Gastrocnemius medialis (tissue), 4 donors: Measurements from ENCODE around the gene ADGRV1. TPM values are rescaled to one million over a fixed set of nuclear protein-coding genes. Genes with fewer than 3 reads are reported as not detected.

Experiments used
- ATAC-seq, 2 donors: fragments of 150-250 bp; one replicate each; pipeline ENCODE4 v1.9.1; 2016
- DNase-seq, 2 donors: peaks; one replicate each; pipeline ENCODE4 v3.0.0-alpha.2; 2019
- H3K27ac ChIP-seq, 4 donors: fragments of 200-600 bp; sonication (generic); 1 replicate in 1 of 4; 2 replicates in 3 of 4; pipeline ENCODE4 v1.5.1; 2016 to 2018; ENCODE audit warnings: mild to moderate bottlenecking in 2 of 4, moderate library complexity in 1 of 4
- H3K27me3 ChIP-seq, 3 donors: fragments of 200-600 bp; sonication (generic) in 2 of 3; 1 replicate in 1 of 3; 2 replicates in 2 of 3; pipeline versions ENCODE4 v1.5.1 to v1.6.0; 2016 to 2019; ENCODE audit warnings: mild to moderate bottlenecking in 1 of 3, moderate library complexity in 1 of 3
- H3K36me3 ChIP-seq, 2 donors: fragments of 200-600 bp; sonication (generic) in 1 of 2; one replicate each; pipeline ENCODE4 v1.5.1; 2017 to 2018
- H3K4me1 ChIP-seq, 2 donors: fragments of 200-600 bp; sonication (generic) in 1 of 2; one replicate each; pipeline ENCODE4 v1.5.1; 2016 to 2017; ENCODE audit warnings: mild to moderate bottlenecking in 2 of 2
- H3K4me3 ChIP-seq, 4 donors: fragments of 200-600 bp; sonication (generic) in 3 of 4; 1 replicate in 1 of 4; 2 replicates in 3 of 4; pipeline ENCODE4 v1.5.1; 2016 to 2019; ENCODE audit warnings: mild to moderate bottlenecking in 2 of 4
- H3K9me3 ChIP-seq, 3 donors: fragments of 200-600 bp; sonication (generic) in 2 of 3; 1 replicate in 1 of 3; 2 replicates in 2 of 3; pipeline ENCODE4 v1.5.1; 2016 to 2019
- POLR2A ChIP-seq, 2 donors: fragments of 450-650 bp; IDR thresholded peaks; one replicate each; pipeline ENCODE4 v1.6.1; 2017; ENCODE audit warnings: antibody characterized with exemption in 2 of 2, mild to moderate bottlenecking in 2 of 2, moderate library complexity in 2 of 2
- in situ Hi-C, 4 donors: fragments of 200-750 bp; cut with MboI; loops; one replicate each; pipeline versions ENCODE4 v1.15.0 to v1.8.0; 2017; ENCODE audit warnings: low sequenced_read_pairs in 4 of 4
- intact Hi-C: fragments of 100-400 bp; cut with DNase I; formaldehyde crosslinking; loops from one replicate; pipeline ENCODE4 v1.15.1; 2023; ENCODE audit warnings: low total_unique reads
- total RNA-seq, 4 donors: library from RNA; depleted of rRNA; stranded (reverse); fragments of >200 nt; gene quantifications; one replicate each; pipeline versions ENCODE4 v1.1.0 to v1.2.3, GENCODE V29; 2016
- TF ChIP-seq, protein P1 (sequence below), 5 experiments: fragments of 450-650 bp in 3 of 5; fragments of 200-600 bp in 2 of 5; sonication (generic) in 2 of 5; IDR thresholded peaks in 4 of 5; conservative IDR thresholded peaks in 1 of 5; 1 replicate in 4 of 5; 2 replicates in 1 of 5; pipeline ENCODE4 v1.5.1; 2016 to 2019; ENCODE audit warnings: antibody characterized with exemption in 5 of 5, mild to moderate bottlenecking in 3 of 5, moderate library complexity in 3 of 5

Gene ADGRV1
- total RNA-seq, 4 donors from 2014 or later = 0.22 to 0.41 TPM; not detected in 2

GRCh38 chr5:91025449-91025848 is 466.9 kb downstream of the ADGRV1 start:
- H3K9me3 ChIP-seq = no peaks in the 10 kb centered on the region
- ATAC-seq = no peak
- peaks cover 22 to 30% of the 10 kb centered on the region in 2 donors for H3K4me1 ChIP-seq
- intact Hi-C loops (loop anchor here (1.0 kb wide), 1 partner anchor 24 kb away; no protein-coding TSS in a partner anchor), in situ Hi-C loops (no loop called here)
- H3K27me3 ChIP-seq = no peaks in the 10 kb centered on the region
- no peak for DNase-seq
- H3K4me3 ChIP-seq = no peak overlapping the region
- no peak for TF ChIP-seq POLR2A (IDR thresholded peaks at IDR 0.05)
- TF ChIP-seq, protein P1, sequence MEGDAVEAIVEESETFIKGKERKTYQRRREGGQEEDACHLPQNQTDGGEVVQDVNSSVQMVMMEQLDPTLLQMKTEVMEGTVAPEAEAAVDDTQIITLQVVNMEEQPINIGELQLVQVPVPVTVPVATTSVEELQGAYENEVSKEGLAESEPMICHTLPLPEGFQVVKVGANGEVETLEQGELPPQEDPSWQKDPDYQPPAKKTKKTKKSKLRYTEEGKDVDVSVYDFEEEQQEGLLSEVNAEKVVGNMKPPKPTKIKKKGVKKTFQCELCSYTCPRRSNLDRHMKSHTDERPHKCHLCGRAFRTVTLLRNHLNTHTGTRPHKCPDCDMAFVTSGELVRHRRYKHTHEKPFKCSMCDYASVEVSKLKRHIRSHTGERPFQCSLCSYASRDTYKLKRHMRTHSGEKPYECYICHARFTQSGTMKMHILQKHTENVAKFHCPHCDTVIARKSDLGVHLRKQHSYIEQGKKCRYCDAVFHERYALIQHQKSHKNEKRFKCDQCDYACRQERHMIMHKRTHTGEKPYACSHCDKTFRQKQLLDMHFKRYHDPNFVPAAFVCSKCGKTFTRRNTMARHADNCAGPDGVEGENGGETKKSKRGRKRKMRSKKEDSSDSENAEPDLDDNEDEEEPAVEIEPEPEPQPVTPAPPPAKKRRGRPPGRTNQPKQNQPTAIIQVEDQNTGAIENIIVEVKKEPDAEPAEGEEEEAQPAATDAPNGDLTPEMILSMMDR (IDR thresholded peaks at IDR 0.05 in 4 of 5, conservative IDR thresholded peaks at IDR 0.05 in 1 of 5) = no peak
- no peaks in the 10 kb centered on the region for H3K36me3 ChIP-seq
- no peak overlapping the region for H3K27ac ChIP-seq

DNA sequence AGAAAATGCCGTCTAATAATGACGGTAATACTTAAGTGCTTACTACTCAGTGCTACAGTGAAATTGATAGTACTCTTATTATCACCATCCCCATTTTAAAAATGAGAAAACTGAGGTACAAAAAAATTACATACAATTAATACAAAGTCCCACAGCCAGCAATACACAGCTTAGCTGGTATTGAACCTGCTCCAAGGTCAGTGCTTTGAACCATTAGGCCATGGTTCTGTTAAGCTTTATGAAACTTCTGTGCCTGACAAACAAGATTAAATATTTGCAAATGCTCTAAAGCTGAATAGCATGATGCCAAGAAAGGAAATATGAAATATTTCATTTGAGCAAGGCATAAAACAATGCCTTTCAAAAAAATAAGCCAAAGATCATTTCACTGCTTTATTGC is 467.4 kb downstream of the ADGRV1 start:
- H3K9me3 ChIP-seq = no peaks in the 10 kb centered on the region
- H3K36me3 ChIP-seq = no peaks in the 10 kb centered on the region
- H3K4me3 ChIP-seq = no peak overlapping the region
- intact Hi-C loops (loop anchor here (1.0 kb wide), 1 partner anchor 23 kb away; no protein-coding TSS in a partner anchor), in situ Hi-C loops (no loop called here)
- H3K27me3 ChIP-seq = no peaks in the 10 kb centered on the region
- DNase-seq = no peak
- H3K27ac ChIP-seq = no peak overlapping the region
- ATAC-seq = no peak
- H3K4me1 ChIP-seq = peaks cover 19 to 26% of the 10 kb centered on the region in 2 donors
- TF ChIP-seq, protein P1 (IDR thresholded peaks at IDR 0.05 in 4 of 5, conservative IDR thresholded peaks at IDR 0.05 in 1 of 5) = no peak

- H3K36me3 ChIP-seq = no peaks in the 10 kb centered on the region
- ATAC-seq (no peak), DNase-seq (no peak)
- TF ChIP-seq, protein P1 (IDR thresholded peaks at IDR 0.05 in 4 of 5, conservative IDR thresholded peaks at IDR 0.05 in 1 of 5) = no peak
- H3K4me1 ChIP-seq = peaks cover 19 to 26% of the 10 kb centered on the region in 2 donors
- intact Hi-C loops (no loop called here), in situ Hi-C loops (no loop called here)
- H3K4me3 ChIP-seq = no peak overlapping the region
- H3K27ac ChIP-seq = no peak overlapping the region
- H3K27me3 ChIP-seq = no peaks in the 10 kb centered on the region
- no peaks in the 10 kb centered on the region for H3K9me3 ChIP-seq
Observed at GRCh38 chr5:91026466-91026865, 467.9 kb downstream of the ADGRV1 start.

DNA sequence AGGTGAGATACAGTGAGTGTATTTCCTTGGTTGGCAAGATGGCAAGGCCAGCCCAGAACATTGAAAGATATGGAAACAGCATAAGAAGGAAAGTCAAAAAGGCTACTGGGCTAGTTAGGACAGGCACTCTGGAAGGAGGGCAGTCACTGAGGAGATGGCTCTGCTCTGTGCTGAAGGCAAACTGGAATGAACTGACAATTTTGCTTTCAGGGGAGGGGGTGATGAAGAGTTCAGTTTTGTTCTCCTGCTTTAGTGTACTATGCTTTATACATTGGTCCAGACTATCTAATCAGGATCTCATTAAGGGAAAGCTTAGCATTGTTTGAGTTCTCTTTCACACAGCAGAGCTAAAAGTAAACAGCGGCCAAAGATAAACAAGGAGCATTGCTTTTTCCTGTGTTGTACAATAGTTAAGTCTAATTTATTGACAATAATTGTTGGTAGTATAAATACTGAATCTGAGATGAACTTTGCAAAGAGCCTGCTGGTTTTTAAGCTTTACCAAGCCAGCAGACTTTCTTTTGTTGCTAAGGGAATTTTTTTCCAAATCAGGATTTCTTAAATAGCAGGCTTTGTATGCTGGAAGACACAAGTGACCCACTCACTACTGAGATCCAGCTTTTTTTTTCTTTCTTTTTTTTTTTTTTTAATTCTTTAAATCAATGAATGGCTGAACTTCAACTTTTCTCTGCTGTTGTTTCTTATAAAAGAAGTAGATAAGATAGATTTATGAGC is 469.0 kb downstream of the ADGRV1 start:
- H3K9me3 ChIP-seq = no peaks in the 10 kb centered on the region
- H3K4me1 ChIP-seq = peaks cover 15 to 20% of the 10 kb centered on the region in 2 donors
- no peak for ATAC-seq

More for the DNA sequence above, 469.0 kb downstream of the ADGRV1 start:
- Histone ChIP-seq H3K27ac (no peak overlapping the region), H3K36me3 (no peaks in the 10 kb centered on the region), H3K4me3 (no peak overlapping the region), H3K27me3 (no peaks in the 10 kb centered on the region)
- in situ Hi-C loops = no loop called here
- no peak for DNase-seq
- intact Hi-C loops = no loop called here
- TF ChIP-seq POLR2A (IDR thresholded peaks at IDR 0.05) = no peak
- TF ChIP-seq, protein P1 (IDR thresholded peaks at IDR 0.05 in 4 of 5, conservative IDR thresholded peaks at IDR 0.05 in 1 of 5) = no peak
